Renal cortex interstitium (tissue), 15 donors: Measurements from ENCODE around the gene GCK. TPM values are rescaled to one million over a fixed set of nuclear protein-coding genes. Genes with fewer than 3 reads are reported as not detected.

Experiments
- DNase-seq, 11 donors: peaks; one replicate each; pipeline ENCODE4 v3.0.0-alpha.2; 2013; ENCODE audit warnings: low read depth in 9 of 11, low spot score in 4 of 11; ENCODE audit errors: extremely low read depth in 1 of 11
- long read RNA-seq, 16 experiments: transcript quantifications; one replicate each; lab custom pipeline, GENCODE V29; 2026
- polyA plus RNA-seq, 3 donors: library from polyadenylated mRNA; unstranded; fragments of 120-200 nt; gene quantifications; one replicate each; pipeline ENCODE4 v1.2.1, GENCODE V29; 2013; ENCODE audit not compliant: insufficient read length in 3 of 3

Gene GCK
- polyA plus RNA-seq, result 1 to 10 TPM; 3.0 to 4.0 (median 3.7) TPM
- long read RNA-seq, donor 1, partial matches to known transcripts, result 0 of 3 reads
- long read RNA-seq, donor 1, other reads (novel, unspliced or antisense), result 0 of 3 reads
- long read RNA-seq, donor 2, result 0 reads
- long read RNA-seq, donor 3, partial matches to known transcripts, result 0 of 2 reads
- long read RNA-seq, donor 3, other reads (novel, unspliced or antisense), result 0 of 2 reads
- long read RNA-seq, donor 4, partial matches to known transcripts, result 0 of 1 reads
- long read RNA-seq, donor 4, other reads (novel, unspliced or antisense), result 0 of 1 reads
- long read RNA-seq, donor 5, result 0 reads
- long read RNA-seq, donor 6, result 0 reads
- long read RNA-seq, donor 7, partial matches to known transcripts, result 0 of 2 reads
- long read RNA-seq, donor 7, other reads (novel, unspliced or antisense), result 0 of 2 reads
- long read RNA-seq, donor 8, result 0 reads
- long read RNA-seq, donor 9, partial matches to known transcripts, result 0 of 1 reads
- long read RNA-seq, donor 9, other reads (novel, unspliced or antisense), result 0 of 1 reads
- long read RNA-seq, donor 10, partial matches to known transcripts, result 0 of 5 reads
- long read RNA-seq, donor 10, other reads (novel, unspliced or antisense), result 0 of 5 reads
- long read RNA-seq, donor 11, partial matches to known transcripts, result 0 of 1 reads
- long read RNA-seq, donor 11, other reads (novel, unspliced or antisense), result 0 of 1 reads
- long read RNA-seq, donor 12, result 0 reads
- long read RNA-seq, donor 13, result 0 reads
- long read RNA-seq, donor 14, partial matches to known transcripts, result 0 of 1 reads
- long read RNA-seq, donor 14, other reads (novel, unspliced or antisense), result 0 of 1 reads
- long read RNA-seq, donor 15, result 0 reads
- long read RNA-seq, donor 16, partial matches to known transcripts, result 0 of 8 reads
- long read RNA-seq, donor 16, other reads (novel, unspliced or antisense), result 0 of 8 reads

GRCh38 chr7:44189286-44189992 is at the start of gene GCK:
Gene GCK (minus strand): TSS chr7:44189439. CDS start chr7:44188953, 486 bp downstream.
- DNase-seq, result peak in 9 of 11 donors; percentile 25 to 66 (median 52)

- no peak for DNase-seq
These were observed 49.0 kb upstream of the GCK start for GRCh38 chr7:44238116-44238695.

DNA sequence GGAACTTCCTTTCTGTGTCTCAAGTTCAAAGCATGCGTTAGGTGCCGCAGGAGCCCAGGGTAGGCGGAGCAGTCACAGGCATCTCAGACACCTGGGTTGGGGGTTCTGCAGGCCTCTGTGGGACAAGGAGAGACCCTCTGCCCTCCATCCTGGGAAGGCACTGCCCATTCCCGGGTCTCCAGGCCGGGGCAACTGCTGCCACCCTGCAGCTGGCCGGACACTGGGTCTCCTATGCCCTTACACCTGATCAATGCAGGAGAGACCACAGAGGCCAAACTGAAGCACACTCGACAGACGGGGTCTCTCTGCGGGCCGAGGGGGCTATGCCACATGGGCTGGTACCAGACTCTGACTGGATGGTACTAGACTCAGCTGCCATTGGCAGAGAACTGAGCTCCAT is 48.5 kb upstream of the GCK start:
- DNase-seq, result no peak

DNA sequence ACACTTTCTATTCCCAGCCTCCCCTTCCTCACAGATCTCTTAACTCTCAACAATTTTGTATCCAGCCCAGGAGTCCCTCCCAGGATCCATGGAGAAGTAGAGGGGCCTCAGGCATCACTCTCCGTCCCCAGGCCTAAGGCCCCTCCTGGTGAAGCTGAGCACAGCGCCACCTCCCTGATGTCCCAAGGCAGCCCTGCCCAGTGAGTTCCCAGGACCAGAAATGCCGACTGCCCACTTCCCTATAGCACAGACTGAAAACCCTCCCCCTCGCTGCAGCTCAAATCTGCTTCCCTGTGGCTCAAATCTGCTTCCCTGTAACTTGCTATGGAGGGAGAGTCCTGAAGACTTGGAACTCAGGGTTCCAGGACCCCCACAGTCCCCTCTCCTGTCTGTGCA is 47.1 kb upstream of the GCK start:
- no peak for DNase-seq

DNA sequence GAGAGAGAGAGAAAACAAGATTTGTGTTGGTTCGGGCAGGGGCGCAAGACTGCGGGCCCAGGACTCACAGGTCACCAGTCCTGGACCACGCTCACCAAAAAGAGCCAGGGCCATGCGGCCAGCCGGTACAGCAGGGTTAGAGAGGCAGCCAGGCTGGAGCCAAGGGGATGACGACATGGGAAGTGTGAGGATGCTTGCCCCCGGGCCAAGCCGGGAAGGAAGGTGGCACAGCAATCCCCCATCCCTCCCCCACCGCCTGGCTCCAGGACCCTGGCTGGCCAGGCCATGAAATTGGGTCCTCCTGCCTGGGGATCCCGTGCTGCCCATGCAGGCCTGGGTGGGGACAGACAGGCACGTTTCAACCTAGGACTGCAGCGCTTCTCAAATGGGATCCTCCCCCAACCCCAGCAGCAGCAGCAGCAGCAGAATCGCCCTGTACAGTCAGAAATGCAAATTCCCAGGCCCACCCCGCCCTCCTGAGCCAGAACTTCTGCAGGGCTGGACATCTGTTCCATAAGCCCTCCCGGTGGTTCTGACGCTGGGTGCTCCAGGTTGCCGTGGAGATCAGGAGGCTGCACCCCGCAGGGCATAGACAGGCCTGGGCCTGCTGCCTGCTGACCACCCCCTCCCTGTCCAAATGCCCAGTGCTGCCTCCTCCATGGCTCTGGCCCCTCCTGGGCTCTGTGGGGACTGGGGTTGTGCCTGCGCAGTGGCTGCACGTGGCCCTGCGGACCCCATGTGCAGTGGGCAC is 46.5 kb upstream of the GCK start:
- DNase-seq, result no peak

DNA sequence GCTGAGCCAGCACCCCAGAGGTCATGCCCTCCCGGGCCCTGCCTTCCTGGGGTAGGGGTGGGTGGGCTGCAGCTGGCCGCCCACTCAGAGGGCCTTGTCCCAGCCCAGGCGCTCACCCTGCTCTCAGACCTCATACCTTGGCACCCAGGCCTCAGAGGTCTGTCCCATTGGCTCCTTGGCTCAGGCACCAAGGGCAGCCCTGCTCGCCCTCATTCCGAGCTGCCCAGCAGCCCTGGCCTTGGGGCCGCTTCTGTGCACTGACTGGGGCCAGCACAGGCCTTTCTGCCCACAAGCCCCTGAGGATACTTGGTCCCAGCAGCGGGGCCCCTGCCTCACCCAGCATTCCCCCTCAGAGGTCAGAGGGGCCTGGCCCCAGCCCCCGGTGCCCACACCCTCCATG is 45.8 kb upstream of the GCK start:
- no peak for DNase-seq

DNA sequence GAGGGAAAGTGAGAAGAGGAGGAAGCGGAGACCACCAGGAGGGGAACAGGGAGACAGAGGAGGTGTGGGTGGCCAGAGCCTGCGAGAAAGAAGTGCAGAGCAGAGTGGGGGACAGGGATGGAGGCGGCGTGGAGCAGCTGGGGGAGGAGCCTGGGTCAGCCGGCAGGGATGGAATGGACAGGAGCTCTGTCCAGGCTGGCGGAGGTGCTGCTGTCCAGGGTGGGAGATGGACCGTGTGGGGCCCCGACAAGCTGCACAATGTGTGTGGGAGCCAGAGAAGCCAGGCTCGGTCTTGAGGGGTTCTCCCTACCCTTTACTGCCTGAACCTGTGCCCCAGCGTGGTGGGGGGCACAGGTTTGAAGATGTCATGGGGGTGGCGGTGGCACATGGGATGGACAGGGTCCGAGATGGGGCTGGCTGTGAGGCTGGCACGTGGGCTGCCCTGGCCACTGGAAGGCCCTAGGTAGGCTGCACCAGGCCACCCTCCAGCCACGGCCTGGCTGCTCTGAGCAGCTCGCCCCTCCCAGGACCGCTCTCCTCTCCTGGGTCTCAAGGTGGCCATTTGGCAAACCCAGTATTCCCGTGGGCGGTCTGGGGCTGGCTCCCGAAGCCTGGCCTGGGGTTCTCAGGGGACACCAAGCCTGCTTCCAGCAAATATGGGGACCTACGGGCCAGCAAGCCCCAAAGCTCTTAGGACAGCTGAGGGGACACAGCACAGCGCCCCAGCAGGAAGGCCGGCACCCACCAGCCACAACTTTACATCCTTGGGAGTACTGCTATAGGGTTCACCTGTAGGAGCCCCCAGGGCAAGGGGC is 43.9 kb upstream of the GCK start:
- DNase-seq, result no peak

DNA sequence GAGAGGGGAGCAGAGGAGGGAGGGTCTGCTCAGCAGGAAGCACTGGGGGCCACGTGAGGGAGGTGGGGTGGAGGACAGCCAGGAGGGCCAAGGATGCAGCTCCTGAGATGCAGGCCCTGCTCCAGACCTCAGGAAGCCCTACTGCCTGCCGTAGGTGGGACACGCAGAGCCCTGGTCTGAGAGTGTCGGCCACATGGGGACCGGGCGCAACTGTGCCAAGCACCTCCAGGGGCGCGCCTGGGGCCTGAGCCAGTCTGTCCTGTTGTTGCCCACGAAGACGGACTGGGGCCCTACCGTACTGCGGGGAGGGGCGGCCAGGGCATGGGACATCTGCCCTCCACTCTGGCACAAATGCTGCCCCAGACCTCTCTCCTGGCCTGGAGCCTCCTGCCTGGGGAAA is 43.2 kb upstream of the GCK start:
- DNase-seq, result no peak

DNA sequence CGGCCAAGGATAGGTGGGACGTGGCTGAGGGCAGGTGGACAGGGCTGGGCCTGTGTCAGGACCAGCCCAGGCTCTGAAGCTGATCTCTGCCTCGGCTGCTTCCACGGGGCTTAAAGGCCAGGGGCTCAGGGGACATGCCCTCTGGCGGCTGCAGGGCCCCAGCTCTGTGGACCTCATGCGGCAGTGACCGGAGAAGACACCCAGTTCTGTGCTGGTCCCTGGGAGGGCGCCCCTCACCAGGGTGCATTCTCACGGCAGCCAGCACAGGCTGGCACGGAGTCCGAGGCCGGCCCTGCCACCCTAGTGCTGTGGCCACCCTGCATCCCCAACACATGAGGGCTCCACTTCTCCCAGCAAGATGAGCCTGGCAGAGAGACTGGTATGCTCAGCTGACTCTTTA is 41.8 kb upstream of the GCK start:
- no peak for DNase-seq

- DNase-seq, result no peak
These were observed 41.0 kb upstream of the GCK start for GRCh38 chr7:44230286-44230685.

DNA sequence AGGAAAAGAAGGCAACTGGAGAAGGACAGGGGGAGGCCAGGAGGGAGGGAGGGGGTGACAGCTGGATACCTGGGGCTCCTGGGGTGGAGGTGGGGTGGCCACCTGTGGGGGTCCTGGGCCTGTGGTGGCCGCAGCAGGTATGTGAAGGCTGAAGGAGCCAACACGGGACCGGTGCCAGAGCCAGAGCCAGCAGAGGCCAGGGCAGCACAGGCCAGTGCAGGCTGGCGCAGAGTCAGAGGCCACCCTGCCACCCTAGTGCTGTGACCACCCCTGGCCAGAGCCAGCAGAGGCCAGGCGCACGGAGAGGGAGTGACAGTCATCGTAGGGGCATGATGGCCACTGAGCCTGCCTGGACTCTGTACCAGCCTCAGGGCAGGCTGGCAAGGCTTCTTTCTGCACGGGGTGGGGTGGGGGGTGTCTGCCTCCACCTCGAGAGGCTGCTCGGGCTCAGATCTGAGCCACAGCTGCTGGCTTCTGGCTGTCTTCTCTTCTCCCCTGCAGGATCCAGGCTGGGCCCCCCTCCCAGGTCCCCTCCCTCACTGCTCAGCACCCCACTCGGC is 40.4 kb upstream of the GCK start:
- no peak for DNase-seq

- DNase-seq, result no peak
These were observed 39.5 kb upstream of the GCK start for GRCh38 chr7:44228571-44229350.

DNA sequence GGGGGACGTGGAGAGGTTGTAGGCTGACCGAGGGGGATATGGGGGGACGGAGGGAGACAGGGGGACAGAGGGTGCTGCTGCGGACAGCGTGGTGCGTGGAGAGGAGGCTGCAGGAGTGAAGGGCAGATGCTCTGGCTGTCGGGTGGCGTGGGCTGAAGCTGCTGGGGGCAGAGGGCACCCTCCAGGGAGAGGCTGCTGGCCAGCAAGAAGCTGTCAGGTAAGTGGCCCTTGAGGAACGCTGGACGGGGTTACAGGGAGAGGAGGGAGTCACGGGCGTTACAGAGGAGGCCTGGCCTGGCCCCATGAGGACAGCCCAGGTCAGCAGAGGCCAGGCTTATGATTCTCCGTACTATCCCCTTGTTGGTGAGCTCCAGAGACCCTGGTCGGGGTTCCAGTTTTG is 38.7 kb upstream of the GCK start:
- no peak for DNase-seq

- no peak for DNase-seq
These were observed 37.1 kb upstream of the GCK start for GRCh38 chr7:44226396-44226753.

DNA sequence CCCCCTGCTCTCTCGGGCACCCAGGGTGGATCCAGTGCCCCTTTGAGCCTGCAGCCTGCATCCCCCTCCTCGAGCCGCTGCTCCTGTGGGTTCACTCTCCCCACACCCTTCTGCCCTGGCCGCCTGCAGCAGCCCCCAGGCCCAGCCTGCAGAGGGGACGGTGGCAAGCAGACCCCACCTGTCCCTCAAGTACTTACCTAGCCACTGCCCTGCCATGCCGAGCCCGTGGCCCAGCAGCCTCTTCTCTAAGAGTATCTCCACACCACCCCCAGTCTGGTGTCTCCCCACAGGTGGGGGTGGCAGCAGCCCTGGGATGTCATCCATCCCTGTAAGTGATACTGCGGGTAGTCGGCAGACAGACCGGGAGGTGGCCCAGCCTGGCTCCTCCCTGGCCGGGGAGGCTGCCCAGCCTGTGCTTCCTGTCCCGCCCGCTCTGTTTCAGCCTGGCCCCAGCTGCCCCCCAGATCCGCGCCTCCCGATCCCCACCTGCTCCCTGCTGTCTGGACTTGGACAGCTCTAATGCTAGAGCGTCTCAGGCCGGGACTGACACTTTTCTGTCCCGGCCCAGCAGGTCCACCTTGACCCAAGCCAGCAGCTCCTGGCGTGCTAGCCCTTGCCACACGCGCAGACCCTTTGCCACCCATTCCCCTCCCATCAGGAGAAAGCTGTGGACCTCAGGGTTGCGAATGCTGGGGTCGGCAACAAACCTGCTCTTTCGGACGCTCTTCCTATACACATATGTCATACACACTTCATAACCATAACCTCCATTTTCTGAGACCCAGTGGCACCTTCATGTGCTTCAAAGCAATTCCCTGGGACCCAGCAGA is 36.5 kb upstream of the GCK start:
- no peak for DNase-seq
